Gastrocnemius medialis (tissue), 4 donors: Measurements from ENCODE around the gene DCDC1.

Source experiments
- POLR2A ChIP-seq, 2 donors: fragments of 450-650 bp; IDR thresholded peaks; one replicate each; pipeline ENCODE4 v1.6.1; 2017; ENCODE audit warnings: antibody characterized with exemption in 2 of 2, mild to moderate bottlenecking in 2 of 2, moderate library complexity in 2 of 2
- TF ChIP-seq, protein P1 (sequence below), 5 experiments: fragments of 450-650 bp in 3 of 5; fragments of 200-600 bp in 2 of 5; sonication (generic) in 2 of 5; IDR thresholded peaks in 4 of 5; conservative IDR thresholded peaks in 1 of 5; 1 replicate in 4 of 5; 2 replicates in 1 of 5; pipeline ENCODE4 v1.5.1; 2016 to 2019; ENCODE audit warnings: antibody characterized with exemption in 5 of 5, mild to moderate bottlenecking in 3 of 5, moderate library complexity in 3 of 5

DNA sequence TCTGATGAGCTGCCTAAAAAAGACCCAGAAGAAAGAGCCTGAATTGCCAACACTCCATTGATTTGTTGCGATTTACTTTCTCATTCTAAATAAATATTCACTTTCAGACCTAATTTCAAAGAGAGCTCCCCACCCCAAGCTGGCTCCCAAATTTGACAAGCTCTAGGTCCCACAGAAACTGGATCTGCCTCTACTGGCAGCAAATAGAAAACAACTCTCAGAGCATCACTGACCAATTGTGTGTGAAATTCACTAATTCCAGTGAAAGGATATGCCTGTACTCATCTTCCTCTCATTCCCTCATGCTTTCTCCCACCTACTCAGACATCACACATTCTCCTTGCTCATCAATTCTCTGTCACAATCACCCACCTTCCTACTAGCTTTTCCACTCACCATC lies 249.1 kb downstream of the DCDC1 start:
- TF ChIP-seq POLR2A (IDR thresholded peaks at IDR 0.05): no peak
- TF ChIP-seq, protein P1, sequence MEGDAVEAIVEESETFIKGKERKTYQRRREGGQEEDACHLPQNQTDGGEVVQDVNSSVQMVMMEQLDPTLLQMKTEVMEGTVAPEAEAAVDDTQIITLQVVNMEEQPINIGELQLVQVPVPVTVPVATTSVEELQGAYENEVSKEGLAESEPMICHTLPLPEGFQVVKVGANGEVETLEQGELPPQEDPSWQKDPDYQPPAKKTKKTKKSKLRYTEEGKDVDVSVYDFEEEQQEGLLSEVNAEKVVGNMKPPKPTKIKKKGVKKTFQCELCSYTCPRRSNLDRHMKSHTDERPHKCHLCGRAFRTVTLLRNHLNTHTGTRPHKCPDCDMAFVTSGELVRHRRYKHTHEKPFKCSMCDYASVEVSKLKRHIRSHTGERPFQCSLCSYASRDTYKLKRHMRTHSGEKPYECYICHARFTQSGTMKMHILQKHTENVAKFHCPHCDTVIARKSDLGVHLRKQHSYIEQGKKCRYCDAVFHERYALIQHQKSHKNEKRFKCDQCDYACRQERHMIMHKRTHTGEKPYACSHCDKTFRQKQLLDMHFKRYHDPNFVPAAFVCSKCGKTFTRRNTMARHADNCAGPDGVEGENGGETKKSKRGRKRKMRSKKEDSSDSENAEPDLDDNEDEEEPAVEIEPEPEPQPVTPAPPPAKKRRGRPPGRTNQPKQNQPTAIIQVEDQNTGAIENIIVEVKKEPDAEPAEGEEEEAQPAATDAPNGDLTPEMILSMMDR (IDR thresholded peaks at IDR 0.05 in 4 of 5, conservative IDR thresholded peaks at IDR 0.05 in 1 of 5): no peak
